HEK293T (cell line): ENCODE measurements around the gene SLC13A5.

Experiments used
- FOXM1 ChIP-seq: fragments of 450-650 bp; IDR thresholded peaks from 2 replicates; pipeline ENCODE4 v1.6.1; 2017; ENCODE audit warnings: mild to moderate bottlenecking, borderline replicate concordance
- SP1 ChIP-seq: fragments of 450-650 bp; IDR thresholded peaks from 2 replicates; pipeline ENCODE4 v1.6.1; 2017

GRCh38 chr17:6661464-6661848, 51.7 kb downstream of the SLC13A5 start:
- TF ChIP-seq SP1 (no peak), FOXM1 (no peak)
